ENCODE results near the gene BACH2. TPM values are rescaled to one million over a fixed set of nuclear protein-coding genes. Genes with fewer than 3 reads are reported as not detected.

The BACH2 gene
- polyA plus RNA-seq, 2 of the 4 experiments (the other 2 are of a cell fraction): 0.01 to 0.36 TPM

- CTCF ChIA-PET: interaction anchor here (0.9 to 1.5 kb wide), 2 partner anchors 9 to 11 kb away, joined by 3 read pairs; no protein-coding TSS in a partner anchor
- Histone ChIP-seq H3K9me3 (no peaks in the 10 kb centered on the region), H3K27ac (no peak overlapping the region), H3K4me1 (no peaks in the 10 kb centered on the region), H3K4me2 (no peak overlapping the region), H3K4me3 (no peak overlapping the region)
- FAIRE-seq (no peak), ATAC-seq (no peak), DNase-seq (ENCODE audit: low read depth in 1 of 2, low spot score in 1 of 2) (no peak)
- POLR2A ChIA-PET: no interaction called here
- TF ChIP-seq CTCF (IDR thresholded peaks at IDR 0.05) (no peak), RFX5 (IDR thresholded peaks at IDR 0.05) (no peak), NR3C1 (IDR thresholded peaks at IDR 0.05) (no peak), BCL3 (IDR thresholded peaks at IDR 0.05) (no peak), ZSCAN20 (CRISPR knock-in tag; IDR thresholded peaks at IDR 0.05) (no peak), POLR2AphosphoS2 (conservative IDR thresholded peaks at IDR 0.05; ENCODE audit: low read length) (no peak), NPAS2 (CRISPR knock-in tag; IDR thresholded peaks at IDR 0.05; ENCODE audit: borderline replicate concordance) (no peak), CEBPB (IDR thresholded peaks at IDR 0.05) (no peak), ELK1 (IDR thresholded peaks at IDR 0.05; ENCODE audit: low read depth, low read length) (no peak), ZFP36 (IDR thresholded peaks at IDR 0.05; ENCODE audit: borderline replicate concordance, partially characterized antibody) (no peak), ZNF302 (CRISPR knock-in tag; IDR thresholded peaks at IDR 0.05) (no peak), KDM1A (IDR thresholded peaks at IDR 0.05; ENCODE audit: low read depth) (no peak)
- TF ChIP-seq, protein P1, sequence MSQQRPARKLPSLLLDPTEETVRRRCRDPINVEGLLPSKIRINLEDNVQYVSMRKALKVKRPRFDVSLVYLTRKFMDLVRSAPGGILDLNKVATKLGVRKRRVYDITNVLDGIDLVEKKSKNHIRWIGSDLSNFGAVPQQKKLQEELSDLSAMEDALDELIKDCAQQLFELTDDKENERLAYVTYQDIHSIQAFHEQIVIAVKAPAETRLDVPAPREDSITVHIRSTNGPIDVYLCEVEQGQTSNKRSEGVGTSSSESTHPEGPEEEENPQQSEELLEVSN (IDR thresholded peaks at IDR 0.05; ENCODE audit: borderline replicate concordance, low read depth): no peak
- 48% methylated on average over 5 of the region's 5 CpGs for WGBS (ENCODE audit: missing lambda C conversion rate)
These were observed 209.4 kb downstream of the BACH2 start for GRCh38 chr6:90087106-90087833.

- ChIA-PET CTCF (no interaction called here), POLR2A (no interaction called here)
- Histone ChIP-seq H3K4me2 (no peak overlapping the region), H3K4me3 (no peak overlapping the region), H3K9me3 (no peaks in the 10 kb centered on the region), H3K27ac (no peak overlapping the region), H3K4me1 (no peaks in the 10 kb centered on the region)
- ATAC-seq: no peak
- DNase-seq (ENCODE audit: low read depth in 1 of 2, low spot score in 1 of 2): peak in 1 of 2 experiments; percentile 7
- no peak for FAIRE-seq
- TF ChIP-seq ESRRA (IDR thresholded peaks at IDR 0.05; ENCODE audit: borderline replicate concordance, low read length): no peak
- TF ChIP-seq HES2 (IDR thresholded peaks at IDR 0.05): no peak
- TF ChIP-seq RAD21 (conservative IDR thresholded peaks at IDR 0.05 in 1 of 2, IDR thresholded peaks at IDR 0.05 in 1 of 2): 0 out of 5 replicates have a peak, but pooled peaks of 1 of the 2 experiments have one; percentile 4
- TF ChIP-seq ELK1 (IDR thresholded peaks at IDR 0.05; ENCODE audit: low read depth, low read length): no peak
- TF ChIP-seq CBX8 (IDR thresholded peaks at IDR 0.05): no peak
- TF ChIP-seq TP53 (CRISPR knock-in tag; IDR thresholded peaks at IDR 0.05): no peak
- 55% methylated on average over 7 of the region's 7 CpGs for WGBS (ENCODE audit: missing lambda C conversion rate)
These were observed 210.1 kb downstream of the BACH2 start for GRCh38 chr6:90086517-90086916.
